NCI-H2227 (cell line): ENCODE measurements around the gene TGFBR3L.
A peak's percentile ranks its signal among the peaks of the same experiment; 100 is the strongest.

Experiments
- DNase-seq: peaks from one replicate; lab custom pipeline; 2025; ENCODE audit not compliant: unreplicated experiment; lab: John Stamatoyannopoulos, UW

TGFBR3L gene

GRCh38 chr19:7914598-7915045, at the start of gene TGFBR3L:
TSS of gene TGFBR3L (plus strand) at chr19:7914830.
- no peak for DNase-seq

DNA sequence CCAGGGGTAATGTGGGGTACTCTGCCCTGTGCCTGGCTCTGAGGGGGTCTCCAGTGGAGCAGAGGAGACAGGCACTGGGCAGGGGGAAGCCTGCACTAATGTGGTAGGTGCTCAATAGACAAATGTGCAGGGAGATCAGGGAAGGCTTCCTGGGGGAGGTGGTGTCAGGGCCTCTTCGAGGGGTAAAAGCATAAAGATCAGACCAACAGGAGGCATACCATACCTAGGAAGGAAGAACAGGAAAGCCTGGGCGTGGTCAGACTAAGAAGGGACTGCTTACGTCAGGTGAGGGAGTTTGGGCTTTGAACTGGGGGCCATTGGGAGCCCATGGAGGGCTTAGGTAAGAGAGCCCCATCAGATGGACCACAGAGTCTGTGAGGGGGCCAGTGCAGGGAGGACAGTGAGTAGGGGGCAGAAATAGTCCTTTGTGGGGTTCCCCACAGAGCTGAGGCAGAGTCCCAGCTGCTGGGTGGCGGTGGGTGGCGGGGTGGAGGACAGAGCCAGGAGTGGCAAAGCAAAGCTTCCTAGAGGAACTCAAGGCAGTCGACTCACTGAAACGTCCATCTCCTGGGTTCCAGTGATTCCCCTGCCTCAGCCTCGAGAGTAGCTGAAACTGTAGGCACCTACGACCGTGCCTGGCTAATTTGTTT, 49.2 kb upstream of the TGFBR3L start:
- no peak for DNase-seq

GRCh38 chr19:7866399-7867091, 48.1 kb upstream of the TGFBR3L start:
- no peak for DNase-seq

DNA sequence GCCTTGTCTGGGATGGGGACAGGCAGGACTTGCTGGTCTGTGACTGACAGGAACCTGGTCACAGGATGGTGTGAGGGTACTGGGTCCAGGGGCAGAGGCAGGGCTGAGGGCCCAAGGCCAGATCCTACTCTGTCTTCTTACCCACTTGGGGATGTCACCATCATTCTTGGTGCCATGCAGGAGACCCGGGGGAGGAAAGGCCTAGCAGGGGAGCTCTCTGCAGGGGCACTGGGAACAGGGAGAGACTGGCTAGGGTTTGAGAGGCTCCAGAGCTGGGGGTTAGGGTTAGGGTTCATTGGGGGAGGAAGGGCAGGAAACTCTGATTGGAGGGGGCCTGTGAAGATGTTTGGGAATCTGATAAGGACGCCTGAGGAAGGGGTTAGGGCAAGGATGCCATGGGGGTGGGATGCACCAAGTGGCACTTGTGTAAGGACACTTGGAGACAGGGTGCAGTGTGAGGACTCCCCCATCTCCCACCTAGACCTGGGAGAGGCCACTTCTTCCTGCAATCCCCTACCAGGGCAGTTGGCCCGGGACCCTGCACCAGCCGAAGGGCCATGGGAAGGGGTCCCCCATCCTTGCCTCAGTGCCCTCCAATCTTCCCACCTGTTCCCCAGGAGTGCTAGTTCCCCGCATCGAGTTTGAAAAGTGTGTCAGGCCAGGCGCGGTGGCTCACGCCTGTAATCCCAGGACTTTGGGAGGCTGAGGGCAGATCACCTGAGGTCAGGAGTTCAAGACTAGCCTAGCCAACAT, 47.4 kb upstream of the TGFBR3L start:
- no peak for DNase-seq

- no peak for DNase-seq
These were observed 46.3 kb upstream of the TGFBR3L start for GRCh38 chr19:7868326-7868670.

- DNase-seq, result no peak
These were observed 45.8 kb upstream of the TGFBR3L start for GRCh38 chr19:7868671-7869452.

DNA sequence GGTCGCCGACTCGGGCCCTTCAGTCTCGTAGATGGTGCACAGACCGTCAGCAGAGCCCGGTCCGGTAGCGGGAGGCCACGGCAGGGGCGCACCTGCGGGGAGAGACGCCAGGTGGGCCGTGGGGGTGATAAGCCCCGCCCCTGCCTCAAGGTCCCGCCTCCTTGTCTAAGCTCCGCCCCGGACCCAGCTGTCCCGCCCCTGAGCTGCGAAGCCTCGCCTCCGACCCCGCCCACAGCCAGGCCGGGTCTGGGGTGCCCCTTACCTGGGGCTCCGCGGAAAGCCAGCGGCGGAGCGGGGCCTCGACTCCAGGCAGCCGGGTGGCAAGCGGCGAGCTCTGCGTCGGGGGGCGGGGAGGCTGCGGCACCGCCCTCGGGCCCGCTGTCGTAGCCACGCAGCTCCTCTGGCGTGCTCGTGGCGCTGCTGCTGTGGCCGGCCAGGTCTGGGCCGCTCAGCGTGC, 45.1 kb upstream of the TGFBR3L start:
- DNase-seq, result no peak

DNA sequence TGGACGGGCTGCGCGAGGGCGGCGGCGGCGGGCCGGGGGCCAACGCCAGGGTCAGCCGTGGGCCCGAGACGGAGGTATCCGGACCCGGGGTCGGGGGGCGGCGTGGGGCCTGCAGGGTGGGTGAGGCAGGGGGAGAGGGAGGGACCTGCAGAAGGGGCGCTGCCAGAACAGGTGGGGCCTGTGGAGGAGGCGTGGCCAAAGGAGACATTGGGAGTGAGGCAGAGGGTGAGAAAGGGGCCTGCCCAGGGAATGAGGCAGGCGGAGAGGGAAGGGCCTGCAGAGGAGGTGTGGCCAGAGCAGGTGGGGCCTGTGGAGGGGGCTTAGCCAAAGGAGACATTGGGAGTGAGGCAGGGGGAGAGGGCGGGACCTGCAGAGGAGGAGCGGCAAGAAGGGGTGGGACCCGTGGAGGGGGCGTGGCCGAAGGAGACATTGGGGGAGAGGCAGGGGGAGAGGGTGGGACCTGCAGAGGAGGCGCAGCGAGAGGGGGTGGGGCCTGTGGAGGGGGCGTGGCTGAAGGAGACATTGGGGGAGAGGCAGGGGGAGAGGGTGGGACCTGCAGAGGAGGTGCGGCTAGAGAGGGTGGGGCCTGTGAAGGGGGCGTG, 44.6 kb upstream of the TGFBR3L start:
- no peak for DNase-seq

DNA sequence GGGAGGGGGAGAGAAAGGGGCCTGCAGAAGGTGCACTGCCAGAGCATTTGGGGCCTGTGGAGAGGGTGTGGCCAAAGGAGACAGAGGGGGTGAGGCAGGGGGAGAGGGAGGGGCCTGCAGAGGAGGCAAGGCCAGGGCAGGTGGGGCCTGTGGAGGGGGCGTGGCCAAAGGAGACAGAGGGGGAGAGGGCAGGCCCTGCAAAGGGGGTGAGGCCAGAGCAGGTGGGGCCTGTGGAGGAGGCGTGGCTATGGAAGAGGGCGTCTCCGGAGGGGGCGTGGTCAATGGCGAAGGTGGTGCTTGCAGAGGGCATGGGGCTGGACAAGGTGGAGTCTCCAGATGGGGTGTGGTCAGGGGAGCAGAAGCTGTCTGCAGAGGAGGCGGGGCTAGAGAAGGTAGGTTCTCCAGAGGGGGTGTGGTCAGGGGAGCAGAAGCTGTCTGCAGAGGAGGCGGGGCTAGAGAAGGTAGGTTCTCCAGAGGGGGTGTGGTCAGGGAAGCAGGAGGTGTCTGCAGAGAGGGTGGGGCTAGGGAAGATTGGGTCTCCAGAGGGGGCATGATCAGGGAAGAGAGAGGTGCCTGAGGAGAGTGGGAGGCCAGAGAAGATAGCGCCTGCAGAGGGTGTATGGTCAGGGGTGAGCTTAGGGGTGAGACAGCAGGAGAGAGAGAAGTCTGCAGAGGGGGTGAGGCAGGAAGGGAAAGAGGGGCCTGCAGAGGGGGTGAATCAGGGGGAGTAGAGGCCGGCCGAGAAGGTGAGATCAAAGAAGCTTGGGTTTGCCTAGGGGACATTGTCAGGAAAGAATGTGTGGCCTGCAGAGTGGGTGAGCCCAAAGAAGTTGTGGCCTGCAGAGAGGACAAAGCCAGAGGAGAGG, 43.8 kb upstream of the TGFBR3L start:
- peak; percentile 34 for DNase-seq

DNA sequence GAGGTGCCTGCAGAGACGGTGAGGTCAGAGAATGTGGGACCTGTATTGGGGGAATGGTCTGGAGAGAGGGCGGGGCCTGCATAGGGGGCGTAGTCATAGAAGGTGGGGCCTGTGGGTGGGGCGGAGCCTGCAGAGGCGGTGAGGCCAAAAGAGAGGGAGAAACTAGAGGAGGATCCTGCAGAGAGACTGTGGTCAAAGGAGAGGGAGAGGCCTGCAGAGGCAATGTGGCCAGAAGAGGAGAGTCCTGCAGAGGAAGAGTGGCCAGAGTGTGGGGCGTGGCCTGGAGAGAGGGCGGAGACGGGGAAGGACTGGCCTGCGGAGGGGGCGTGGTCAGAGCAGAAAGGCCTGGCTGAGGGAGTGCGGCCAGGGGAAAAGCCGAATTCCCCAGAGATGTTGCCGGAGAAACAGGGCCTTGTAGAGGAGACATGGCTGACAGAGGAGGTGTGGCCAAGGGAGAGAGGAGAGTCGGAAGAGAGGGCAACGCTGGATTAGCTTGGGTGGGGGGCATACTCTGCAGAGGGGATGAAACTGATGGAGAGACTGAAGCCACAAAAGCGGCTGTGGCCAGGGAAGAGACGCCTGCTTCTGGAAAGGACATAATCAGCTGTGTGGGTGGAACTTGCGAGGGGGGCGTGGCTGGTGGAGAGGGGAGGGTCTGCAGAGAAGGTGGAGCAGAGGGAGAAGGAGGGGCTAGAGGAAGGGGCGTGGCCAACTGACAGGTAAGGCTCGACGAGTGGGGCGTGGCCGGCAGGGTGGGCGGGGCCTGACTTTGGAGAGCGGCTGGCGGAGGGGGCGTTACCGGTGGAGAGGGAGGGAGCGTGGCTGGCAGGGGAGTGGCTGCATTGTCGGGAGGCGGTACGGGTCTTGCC, 43.0 kb upstream of the TGFBR3L start:
- peak; percentile 70 for DNase-seq

DNA sequence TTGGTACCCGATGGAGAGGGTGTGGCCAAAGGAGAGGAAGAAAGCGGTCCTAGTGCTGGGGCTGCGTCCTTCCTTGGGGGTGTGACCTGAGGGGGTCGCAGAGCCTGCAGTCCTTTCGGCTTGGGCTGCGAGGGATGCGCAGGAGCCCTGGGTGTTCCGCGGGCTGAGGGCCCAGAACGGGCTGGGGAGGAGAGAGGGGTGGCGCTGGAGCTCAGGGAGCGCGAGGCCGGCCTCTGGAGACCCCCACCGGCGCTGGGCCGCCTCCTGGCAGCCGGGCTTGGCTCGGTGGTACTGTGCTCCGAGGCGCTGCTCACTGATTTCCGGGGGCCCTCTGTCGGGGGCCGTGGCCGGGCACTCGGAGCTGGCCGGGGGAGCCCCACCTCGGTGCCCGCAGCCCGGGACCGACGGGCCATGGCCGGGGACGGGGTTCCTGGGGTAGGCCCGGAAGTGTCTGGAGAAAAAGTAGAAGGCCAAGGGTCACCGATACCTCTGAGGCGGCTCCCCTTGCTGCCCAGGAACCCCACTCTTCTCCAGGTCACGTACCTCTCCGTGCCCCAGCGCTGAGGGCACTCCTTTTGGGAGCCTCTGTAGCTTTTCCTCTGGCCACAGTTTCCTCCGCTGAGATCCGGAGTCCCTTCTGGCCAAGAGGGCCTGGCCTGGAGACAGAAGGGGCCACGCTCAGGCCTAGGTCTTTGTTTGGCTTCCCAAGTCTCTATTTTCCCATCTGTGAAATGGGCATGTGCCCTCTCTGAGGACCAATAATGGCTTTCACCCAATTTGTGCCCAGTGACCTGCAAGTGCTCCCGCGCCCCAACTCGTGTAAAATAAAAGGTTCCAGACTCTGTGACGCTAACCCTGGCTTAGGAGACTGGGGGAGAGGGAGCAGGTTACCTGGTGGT, 42.1 kb upstream of the TGFBR3L start:
- no peak for DNase-seq

- DNase-seq, result peak; percentile 47
These were observed 41.1 kb upstream of the TGFBR3L start for GRCh38 chr19:7873304-7874075.

DNA sequence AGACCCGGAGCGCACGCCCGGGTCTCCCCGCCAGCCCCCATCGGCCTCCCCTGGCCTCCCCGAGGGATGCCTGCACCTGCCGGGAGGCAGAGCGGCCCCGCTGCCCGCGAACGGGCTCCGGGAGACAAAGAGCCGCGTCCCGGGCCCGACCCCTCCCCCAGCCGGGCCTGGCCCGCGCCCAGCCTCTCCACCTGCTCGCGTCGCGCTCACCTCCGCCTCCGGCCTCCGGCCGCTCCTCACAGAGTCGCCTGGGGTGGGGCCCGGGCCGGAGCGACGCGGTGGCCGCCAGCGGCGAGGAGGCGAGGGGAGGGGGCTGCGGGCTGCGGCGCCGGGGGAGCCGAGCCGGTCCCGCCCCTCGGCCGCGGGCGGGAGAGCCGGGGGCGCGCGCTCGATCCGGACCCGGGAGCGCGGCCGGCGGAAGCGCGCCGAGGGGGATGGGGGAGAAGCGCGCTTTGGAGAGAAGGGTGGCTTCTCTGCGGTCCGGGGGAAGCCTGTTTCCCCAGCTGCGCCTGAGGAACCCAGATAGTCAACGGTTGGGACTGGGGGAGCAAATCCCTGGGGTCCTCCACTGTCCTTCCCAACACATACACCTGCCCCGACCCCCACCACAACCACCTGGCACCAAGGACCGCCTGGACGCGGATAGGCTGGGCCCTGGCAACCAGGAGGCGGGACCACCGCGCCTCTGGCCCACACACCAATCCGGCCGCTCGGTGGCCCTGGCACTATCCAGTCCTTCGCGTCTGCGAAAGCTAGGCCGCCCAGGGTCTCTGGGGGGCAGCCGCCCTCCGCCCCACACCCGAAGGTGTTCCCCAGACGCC, 40.3 kb upstream of the TGFBR3L start, which contains the start of gene PRR36:
Gene PRR36, minus strand, starts transcription at position 315 of the 821 bp plus-strand sequence. CDS start 701 bp downstream, outside the sequence.
- DNase-seq, result peak; percentile 88

- DNase-seq, result no peak
These were observed 39.7 kb upstream of the TGFBR3L start for GRCh38 chr19:7874897-7875273.

DNA sequence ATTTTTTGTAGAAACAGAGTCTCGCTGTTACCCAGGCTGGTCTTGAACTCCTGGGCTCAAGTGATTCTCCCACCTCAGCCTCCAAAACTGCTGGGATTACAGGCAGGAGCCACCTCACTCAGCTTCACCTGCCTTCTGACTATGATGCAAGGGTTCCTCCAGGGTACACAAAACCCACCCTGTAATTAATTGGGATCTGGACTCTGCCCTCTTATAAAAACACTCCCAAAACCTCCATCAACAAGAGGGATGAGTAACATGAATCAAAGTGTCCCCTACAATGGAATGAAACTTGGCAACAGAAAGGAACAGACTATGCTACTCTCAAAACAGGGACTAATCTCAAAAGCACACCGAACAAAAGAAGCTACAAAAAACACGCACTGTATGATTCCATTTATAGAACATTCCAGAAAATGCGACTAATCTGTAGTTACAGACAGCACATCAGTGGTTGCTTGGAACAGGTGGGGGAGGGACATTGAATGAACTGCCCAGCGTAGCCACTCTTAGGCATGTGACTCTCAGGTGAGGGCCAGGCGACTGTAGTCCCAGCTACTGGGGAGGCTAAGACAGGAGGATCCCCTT, 37.3 kb upstream of the TGFBR3L start:
- no peak for DNase-seq
